ENCODE measurements around the gene UBE2J1.

Gene UBE2J1

DNA sequence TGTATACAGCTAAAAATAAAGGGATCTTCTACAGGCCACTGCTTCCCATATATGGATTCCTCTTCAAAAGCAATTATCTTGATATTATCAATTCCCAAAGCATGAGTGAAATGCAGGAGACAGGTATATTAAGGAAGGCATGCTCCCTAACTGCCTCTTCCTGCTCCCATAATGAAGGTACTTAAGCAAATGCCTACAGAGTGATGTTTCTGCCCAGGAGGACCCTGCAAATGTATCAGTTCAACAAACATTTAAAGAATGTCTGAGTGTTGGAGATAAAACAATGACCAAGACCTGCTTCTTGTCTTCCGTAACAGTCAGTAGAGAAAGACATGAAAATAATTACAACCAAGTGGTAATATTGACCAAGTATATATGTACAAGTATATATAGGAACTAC is 4.2 kb downstream of the UBE2J1 start:
- Histone ChIP-seq H3K9ac (ENCODE audit: low read depth, low read length, poor library complexity) (no peak overlapping the region), H3K27me3 (ENCODE audit: control insufficient read depth in 3 of 3, insufficient read depth in 3 of 3, low read depth in 1 of 3, low read length in 3 of 3) (no peaks in the 10 kb centered on the region), H3K14ac (ENCODE audit: low read length) (no peak overlapping the region), H3K79me1 (ENCODE audit: low read depth, low read length) (no peaks in the 10 kb centered on the region), H2BK12ac (ENCODE audit: low read length) (no peak overlapping the region), H3K4me2 (ENCODE audit: insufficient read depth, low read length, poor library complexity, severe bottlenecking) (no peak overlapping the region), H3K18ac (ENCODE audit: low read length) (no peak overlapping the region), H3K9me3 (replicated peaks in 1 of 2; ENCODE audit: control insufficient read depth in 2 of 2, insufficient read depth in 1 of 2, low read depth in 1 of 2, low read length in 2 of 2) (no peaks in the 10 kb centered on the region), H3K23ac (ENCODE audit: low read depth, low read length, poor library complexity) (no peak overlapping the region), H2BK5ac (ENCODE audit: low read length) (no peak overlapping the region), H3K27ac (replicated peaks; ENCODE audit: low read length) (no peak overlapping the region), H2BK120ac (ENCODE audit: low read depth, low read length) (no peak overlapping the region), H3K4me1 (ENCODE audit: control insufficient read depth in 2 of 2, insufficient read depth in 1 of 2, low read depth in 1 of 2, low read length in 2 of 2) (peaks cover 4 to 11% of the 10 kb centered on the region in 2 donors), H4K91ac (ENCODE audit: low read depth, low read length, poor library complexity) (no peak overlapping the region), H3K4ac (ENCODE audit: low read length) (no peak overlapping the region), H3K36me3 (replicated peaks in 1 of 2; ENCODE audit: control insufficient read depth in 2 of 2, insufficient read depth in 2 of 2, low read length in 2 of 2) (peaks cover 0 to 3% of the 10 kb centered on the region in 2 donors), H2BK15ac (ENCODE audit: low read length) (no peak overlapping the region), H2AFZ (ENCODE audit: low read length) (no peak overlapping the region), H2AK5ac (ENCODE audit: low read depth, low read length) (no peak overlapping the region), H4K8ac (ENCODE audit: low read depth, low read length) (no peak overlapping the region), H3K4me3 (ENCODE audit: low read length in 2 of 2) (no peak overlapping the region)
- no CpG with 5 or more reads among the region's 1 CpG for WGBS, 2 donors (ENCODE audit: extremely low coverage in 2 of 2, insufficient read length in 2 of 2, insufficient replicate concordance in 1 of 2)
- DNase-seq (ENCODE audit: low spot score) = no peak

DNA sequence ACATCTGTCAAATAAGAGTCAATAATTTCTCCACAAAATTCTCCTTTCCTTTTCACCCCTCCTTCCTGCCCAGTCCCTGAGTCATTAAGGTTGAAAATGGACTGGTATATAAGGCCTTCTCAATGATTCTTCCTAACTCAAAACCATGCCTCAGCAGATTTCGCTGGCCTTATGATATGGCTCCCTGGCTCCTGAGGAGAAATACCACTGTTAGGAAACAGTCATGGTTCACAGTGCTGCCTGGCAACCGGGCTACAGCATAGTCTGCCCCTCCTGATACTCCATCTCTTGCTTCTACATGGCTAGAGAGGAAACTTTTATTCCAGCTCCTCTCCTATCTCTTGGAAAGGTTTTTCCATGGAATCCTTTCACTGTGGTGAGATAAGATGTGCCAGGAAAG is 4.7 kb downstream of the UBE2J1 start:
- Histone ChIP-seq H2BK15ac (ENCODE audit: low read length) (no peak overlapping the region), H3K27me3 (ENCODE audit: control insufficient read depth in 3 of 3, insufficient read depth in 3 of 3, low read depth in 1 of 3, low read length in 3 of 3) (no peaks in the 10 kb centered on the region), H4K8ac (ENCODE audit: low read depth, low read length) (no peak overlapping the region), H3K4me3 (ENCODE audit: low read length in 2 of 2) (no peak overlapping the region), H3K27ac (replicated peaks; ENCODE audit: low read length) (no peak overlapping the region), H3K36me3 (replicated peaks in 1 of 2; ENCODE audit: control insufficient read depth in 2 of 2, insufficient read depth in 2 of 2, low read length in 2 of 2) (peaks cover 0 to 5% of the 10 kb centered on the region in 2 donors), H4K91ac (ENCODE audit: low read depth, low read length, poor library complexity) (no peak overlapping the region), H3K9ac (ENCODE audit: low read depth, low read length, poor library complexity) (no peak overlapping the region), H3K79me1 (ENCODE audit: low read depth, low read length) (no peaks in the 10 kb centered on the region), H3K14ac (ENCODE audit: low read length) (no peak overlapping the region), H3K9me3 (replicated peaks in 1 of 2; ENCODE audit: control insufficient read depth in 2 of 2, insufficient read depth in 1 of 2, low read depth in 1 of 2, low read length in 2 of 2) (no peaks in the 10 kb centered on the region), H3K18ac (ENCODE audit: low read length) (no peak overlapping the region), H2AFZ (ENCODE audit: low read length) (no peak overlapping the region), H3K4ac (ENCODE audit: low read length) (no peak overlapping the region), H3K23ac (ENCODE audit: low read depth, low read length, poor library complexity) (no peak overlapping the region), H2AK5ac (ENCODE audit: low read depth, low read length) (no peak overlapping the region), H3K4me2 (ENCODE audit: insufficient read depth, low read length, poor library complexity, severe bottlenecking) (no peak overlapping the region), H2BK120ac (ENCODE audit: low read depth, low read length) (no peak overlapping the region), H3K4me1 (ENCODE audit: control insufficient read depth in 2 of 2, insufficient read depth in 1 of 2, low read depth in 1 of 2, low read length in 2 of 2) (peaks cover 2 to 11% of the 10 kb centered on the region in 2 donors), H2BK12ac (ENCODE audit: low read length) (no peak overlapping the region), H2BK5ac (ENCODE audit: low read length) (no peak overlapping the region)
- no peak for DNase-seq (ENCODE audit: low spot score)
- WGBS, 2 donors (ENCODE audit: extremely low coverage in 2 of 2, insufficient read length in 2 of 2, insufficient replicate concordance in 1 of 2) = no CpG with 5 or more reads among the region's 2 CpGs

DNA sequence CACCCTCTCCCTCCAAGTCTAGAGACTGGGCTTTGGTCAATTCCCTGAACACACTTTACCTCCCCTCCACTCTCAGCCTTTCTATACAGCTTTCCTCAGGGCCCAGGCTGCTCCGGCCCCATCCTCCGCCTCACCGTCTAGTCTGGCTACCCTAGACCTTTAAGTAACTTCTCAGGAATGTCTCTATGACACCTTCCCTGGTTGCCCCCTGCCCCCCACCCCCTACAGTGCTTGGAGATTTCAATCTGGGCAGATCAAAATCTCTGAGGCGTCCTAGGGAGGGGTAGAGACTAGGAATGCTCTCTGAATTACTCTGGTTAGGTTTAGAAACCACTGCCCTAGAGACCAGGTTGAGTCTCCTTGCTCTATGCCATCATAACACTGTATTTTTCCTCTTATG is 6.1 kb downstream of the UBE2J1 start:
- Histone ChIP-seq H3K4me1 (ENCODE audit: control insufficient read depth in 2 of 2, insufficient read depth in 1 of 2, low read depth in 1 of 2, low read length in 2 of 2) (peaks cover 2 to 11% of the 10 kb centered on the region in 2 donors), H2BK5ac (ENCODE audit: low read length) (no peak overlapping the region), H3K9me3 (replicated peaks in 1 of 2; ENCODE audit: control insufficient read depth in 2 of 2, insufficient read depth in 1 of 2, low read depth in 1 of 2, low read length in 2 of 2) (no peaks in the 10 kb centered on the region), H3K14ac (ENCODE audit: low read length) (no peak overlapping the region), H2BK120ac (ENCODE audit: low read depth, low read length) (no peak overlapping the region), H2BK12ac (ENCODE audit: low read length) (no peak overlapping the region), H3K4me3 (ENCODE audit: low read length in 2 of 2) (no peak overlapping the region), H4K8ac (ENCODE audit: low read depth, low read length) (no peak overlapping the region), H2AFZ (ENCODE audit: low read length) (no peak overlapping the region), H3K79me1 (ENCODE audit: low read depth, low read length) (no peaks in the 10 kb centered on the region), H3K23ac (ENCODE audit: low read depth, low read length, poor library complexity) (no peak overlapping the region), H3K4me2 (ENCODE audit: insufficient read depth, low read length, poor library complexity, severe bottlenecking) (no peak overlapping the region), H2AK5ac (ENCODE audit: low read depth, low read length) (no peak overlapping the region), H3K36me3 (replicated peaks in 1 of 2; ENCODE audit: control insufficient read depth in 2 of 2, insufficient read depth in 2 of 2, low read length in 2 of 2) (peaks cover 0 to 18% of the 10 kb centered on the region in 2 donors), H4K91ac (ENCODE audit: low read depth, low read length, poor library complexity) (no peak overlapping the region), H3K27me3 (ENCODE audit: control insufficient read depth in 3 of 3, insufficient read depth in 3 of 3, low read depth in 1 of 3, low read length in 3 of 3) (no peaks in the 10 kb centered on the region), H3K9ac (ENCODE audit: low read depth, low read length, poor library complexity) (no peak overlapping the region), H2BK15ac (ENCODE audit: low read length) (no peak overlapping the region), H3K4ac (ENCODE audit: low read length) (no peak overlapping the region), H3K18ac (ENCODE audit: low read length) (no peak overlapping the region), H3K27ac (replicated peaks; ENCODE audit: low read length) (no peak overlapping the region)
- no peak for DNase-seq (ENCODE audit: low spot score)
- no CpG with 5 or more reads among the region's 4 CpGs for WGBS, 2 donors (ENCODE audit: extremely low coverage in 2 of 2, insufficient read length in 2 of 2, insufficient replicate concordance in 1 of 2)

DNA sequence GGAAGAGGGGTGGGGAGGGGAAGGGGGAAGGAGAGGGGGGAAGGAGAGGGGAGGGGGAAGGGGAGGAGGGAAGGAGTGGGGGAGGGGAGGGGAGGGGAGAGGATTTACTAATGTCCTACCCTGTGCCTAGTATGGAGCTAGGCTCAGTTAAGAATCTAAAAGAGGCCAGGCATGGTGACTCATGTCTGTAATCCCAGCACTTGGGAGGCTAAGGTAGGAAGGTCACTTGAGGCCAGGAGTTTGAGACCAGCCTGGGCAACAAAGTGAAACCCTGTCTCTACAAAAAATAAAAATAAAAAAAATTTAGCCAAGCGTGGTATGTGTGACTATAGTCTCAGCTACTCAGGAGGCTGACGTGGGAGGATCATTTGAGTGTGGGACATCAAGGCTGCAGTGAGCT is 13.0 kb downstream of the UBE2J1 start:
- H3K79me1 ChIP-seq (ENCODE audit: low read depth, low read length) = no peaks in the 10 kb centered on the region
- H3K23ac ChIP-seq (ENCODE audit: low read depth, low read length, poor library complexity) = no peak overlapping the region
- no peak overlapping the region for H2BK12ac ChIP-seq (ENCODE audit: low read length)
- no peaks in the 10 kb centered on the region for H3K27me3 ChIP-seq (ENCODE audit: control insufficient read depth in 3 of 3, insufficient read depth in 3 of 3, low read depth in 1 of 3, low read length in 3 of 3)
- H3K27ac ChIP-seq (replicated peaks; ENCODE audit: low read length) = no peak overlapping the region
- no peak for DNase-seq (ENCODE audit: low spot score)
- H3K4me1 ChIP-seq (ENCODE audit: control insufficient read depth in 2 of 2, insufficient read depth in 1 of 2, low read depth in 1 of 2, low read length in 2 of 2) = no peaks in the 10 kb centered on the region
- H3K18ac ChIP-seq (ENCODE audit: low read length) = no peak overlapping the region
- no peak overlapping the region for H3K4ac ChIP-seq (ENCODE audit: low read length)
- no peaks in the 10 kb centered on the region for H3K9me3 ChIP-seq (replicated peaks in 1 of 2; ENCODE audit: control insufficient read depth in 2 of 2, insufficient read depth in 1 of 2, low read depth in 1 of 2, low read length in 2 of 2)
- no peak overlapping the region for H3K4me2 ChIP-seq (ENCODE audit: insufficient read depth, low read length, poor library complexity, severe bottlenecking)
- H2AFZ ChIP-seq (ENCODE audit: low read length) = no peak overlapping the region
- no peak overlapping the region for H2BK120ac ChIP-seq (ENCODE audit: low read depth, low read length)
- no peak overlapping the region for H3K4me3 ChIP-seq (ENCODE audit: low read length in 2 of 2)
- WGBS, 2 donors (ENCODE audit: extremely low coverage in 2 of 2, insufficient read length in 2 of 2, insufficient replicate concordance in 1 of 2) = no CpG with 5 or more reads among the region's 2 CpGs
- H3K36me3 ChIP-seq (replicated peaks in 1 of 2; ENCODE audit: control insufficient read depth in 2 of 2, insufficient read depth in 2 of 2, low read length in 2 of 2) = peaks cover 2 to 75% of the 10 kb centered on the region in 2 donors
- no peak overlapping the region for H4K8ac ChIP-seq (ENCODE audit: low read depth, low read length)
- no peak overlapping the region for H3K14ac ChIP-seq (ENCODE audit: low read length)
- H4K91ac ChIP-seq (ENCODE audit: low read depth, low read length, poor library complexity) = no peak overlapping the region
- no peak overlapping the region for H2AK5ac ChIP-seq (ENCODE audit: low read depth, low read length)
- H3K9ac ChIP-seq (ENCODE audit: low read depth, low read length, poor library complexity) = no peak overlapping the region
- no peak overlapping the region for H2BK5ac ChIP-seq (ENCODE audit: low read length)
- H2BK15ac ChIP-seq (ENCODE audit: low read length) = no peak overlapping the region
